GM18505 (cell line): ENCODE data around the gene MKS1.

ENCODE experiments used
- ATAC-seq: cut with Tn5 transposase; IDR thresholded peaks from one replicate; pipeline ENCODE4 v1.9.1; 2021; ENCODE audit not compliant: unreplicated experiment
- POLR2A ChIP-seq: IDR thresholded peaks from 4 replicates; pipeline ENCODE4 v1.6.1; 2011; ENCODE audit warnings: borderline replicate concordance; ENCODE audit not compliant: insufficient read depth, insufficient read length; ENCODE audit errors: extremely low read depth

The MKS1 gene

DNA sequence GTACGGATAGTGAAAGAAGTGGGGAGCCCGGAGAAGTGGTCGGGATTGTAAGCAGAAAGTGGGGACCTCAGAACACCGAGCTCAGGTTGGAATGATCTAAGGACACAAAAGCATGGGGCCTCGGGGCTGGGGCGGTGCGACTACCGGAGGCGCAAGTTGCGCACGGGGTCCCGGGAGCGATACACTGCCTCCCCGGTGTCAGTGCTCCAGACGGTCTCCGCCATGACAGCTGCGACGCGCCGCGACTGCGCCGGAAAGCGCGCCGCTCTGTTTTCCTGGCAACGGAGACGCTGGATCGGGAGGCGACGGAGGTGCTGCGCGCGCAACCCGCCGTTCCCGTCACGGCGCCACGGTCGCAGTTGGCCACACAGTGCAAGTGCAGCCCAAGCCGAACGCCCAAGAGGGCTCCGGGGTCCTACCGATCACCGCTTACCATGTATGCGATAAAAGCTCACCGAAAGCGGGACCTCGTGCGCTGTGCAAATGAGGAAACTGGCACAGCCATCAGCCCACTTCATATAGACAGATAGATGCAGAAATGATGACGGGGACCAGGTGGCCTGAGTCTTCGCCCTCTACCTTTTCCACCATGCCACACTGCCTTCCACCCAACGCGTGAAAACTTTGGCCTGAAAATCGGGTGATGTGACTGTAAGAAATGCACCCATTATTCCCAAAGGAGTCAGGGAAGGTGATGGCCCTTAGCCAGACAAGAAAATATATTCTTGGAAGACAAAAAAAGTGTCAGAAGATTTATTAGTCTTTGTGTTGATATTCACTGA is at the start of gene MKS1:
MKS1 (minus strand) TSS at position 249 of the 782 bp plus-strand sequence; CDS start at position 224, 25 bp downstream.
- TF ChIP-seq POLR2A: peak; percentile 89
- ATAC-seq: peak; percentile 94

GRCh38 chr17:58268326-58268725 is 49.3 kb upstream of the MKS1 start:
- no peak for ATAC-seq
- TF ChIP-seq POLR2A: no peak

DNA sequence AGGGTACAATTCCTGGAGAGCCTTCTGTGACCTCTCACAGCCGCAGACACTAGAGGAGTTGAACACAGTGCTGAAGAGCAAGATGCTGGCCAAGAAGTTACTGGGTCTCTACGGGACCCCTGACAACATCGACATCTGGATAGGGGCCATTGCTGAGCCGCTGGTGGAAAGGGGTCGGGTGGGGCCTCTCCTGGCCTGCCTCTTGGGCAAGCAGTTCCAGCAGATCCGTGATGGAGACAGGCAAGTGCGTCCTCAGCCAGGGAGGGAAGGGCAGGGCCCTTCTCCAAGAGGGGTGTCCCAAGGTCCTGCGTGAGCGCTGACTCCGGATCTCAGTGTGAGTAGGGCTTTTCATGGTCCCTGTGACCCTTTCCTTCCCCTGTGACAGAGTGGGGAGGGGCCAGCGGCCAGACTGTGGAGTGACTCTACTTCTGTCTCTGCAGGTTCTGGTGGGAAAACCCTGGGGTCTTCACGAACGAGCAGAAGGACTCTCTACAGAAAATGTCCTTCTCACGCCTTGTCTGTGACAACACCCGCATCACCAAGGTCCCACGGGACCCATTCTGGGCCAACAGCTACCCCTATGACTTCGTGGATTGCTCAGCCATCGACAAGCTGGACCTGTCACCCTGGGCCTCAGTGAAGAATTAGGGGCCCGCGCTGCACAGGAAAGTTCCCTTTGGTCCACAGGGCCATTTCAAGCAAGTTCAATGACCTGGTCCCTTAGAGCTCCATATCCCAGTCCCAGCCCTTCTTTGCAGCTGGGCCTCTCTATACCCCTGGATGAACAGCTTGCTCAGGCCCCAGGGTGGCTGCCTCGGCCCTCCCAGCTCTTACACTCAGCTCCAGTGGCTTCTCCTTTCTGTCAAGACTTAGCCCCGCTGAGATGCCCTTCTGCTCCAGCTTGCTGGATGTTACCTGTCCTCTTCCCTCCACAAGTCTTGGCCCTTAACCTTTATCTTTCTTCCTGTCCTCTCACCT is 48.6 kb upstream of the MKS1 start:
- ATAC-seq: no peak
- no peak for TF ChIP-seq POLR2A

DNA sequence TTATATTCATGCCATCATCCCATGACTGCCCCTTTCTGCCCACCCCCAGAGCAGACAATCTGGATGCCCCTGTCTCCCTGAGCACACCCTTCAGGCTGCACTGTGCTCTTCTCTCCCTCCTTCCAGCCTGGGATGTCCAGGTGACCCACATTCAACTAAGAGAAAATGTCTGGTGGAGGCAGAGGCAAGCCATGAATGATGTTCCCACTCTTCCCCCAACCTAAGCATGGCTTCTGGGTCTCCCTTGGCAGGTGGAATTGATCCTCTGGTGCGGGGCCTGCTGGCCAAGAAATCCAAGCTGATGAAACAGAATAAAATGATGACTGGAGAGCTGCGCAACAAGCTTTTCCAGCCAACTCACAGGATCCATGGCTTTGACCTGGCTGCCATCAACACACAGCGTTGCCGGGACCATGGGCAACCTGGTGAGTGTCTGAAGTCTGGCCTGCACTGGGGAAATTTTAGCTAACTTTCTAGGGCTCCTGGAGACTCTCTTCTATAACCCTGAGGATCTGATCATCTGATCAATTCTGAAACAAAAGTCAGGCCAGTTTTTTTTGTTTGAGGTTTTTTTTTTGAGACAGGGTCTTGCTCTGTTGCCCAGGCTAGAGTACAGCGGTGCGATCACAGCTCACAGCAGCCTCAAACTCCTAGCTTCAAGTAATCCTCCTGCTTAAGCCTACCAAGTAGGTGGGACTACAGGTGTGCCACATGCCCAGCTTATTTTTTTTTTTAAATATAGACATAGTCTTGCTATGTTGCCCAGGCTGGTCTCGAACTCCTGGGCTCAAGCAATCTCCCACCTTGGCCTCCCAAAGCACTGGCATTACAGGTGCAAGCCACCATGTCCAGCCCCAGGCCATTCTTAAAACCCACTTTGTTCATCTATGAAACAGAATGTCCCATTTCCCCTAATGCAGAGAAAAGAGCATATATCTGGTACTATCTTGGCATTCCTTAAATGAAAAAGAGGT is 47.1 kb upstream of the MKS1 start:
- TF ChIP-seq POLR2A: no peak
- no peak for ATAC-seq

DNA sequence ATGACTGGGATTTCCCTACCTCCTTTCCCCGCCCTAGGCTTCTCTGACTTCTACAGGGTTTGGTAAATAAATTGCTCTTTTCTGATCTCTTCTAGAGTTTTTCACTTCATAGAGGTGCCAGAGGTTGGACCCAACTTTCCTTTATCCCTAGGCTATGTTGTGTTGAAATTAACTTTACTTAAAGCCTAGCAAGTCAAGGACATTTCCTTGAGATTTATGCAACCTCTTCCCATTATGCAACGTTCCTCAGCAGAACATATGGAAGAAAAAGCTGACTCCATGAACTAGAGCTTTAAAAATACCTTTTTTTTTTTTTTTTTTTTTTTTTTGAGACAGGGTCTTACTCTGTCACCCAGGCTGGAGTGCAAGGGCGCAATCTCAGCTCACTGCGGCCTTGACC is 46.2 kb upstream of the MKS1 start:
- no peak for TF ChIP-seq POLR2A
- no peak for ATAC-seq

DNA sequence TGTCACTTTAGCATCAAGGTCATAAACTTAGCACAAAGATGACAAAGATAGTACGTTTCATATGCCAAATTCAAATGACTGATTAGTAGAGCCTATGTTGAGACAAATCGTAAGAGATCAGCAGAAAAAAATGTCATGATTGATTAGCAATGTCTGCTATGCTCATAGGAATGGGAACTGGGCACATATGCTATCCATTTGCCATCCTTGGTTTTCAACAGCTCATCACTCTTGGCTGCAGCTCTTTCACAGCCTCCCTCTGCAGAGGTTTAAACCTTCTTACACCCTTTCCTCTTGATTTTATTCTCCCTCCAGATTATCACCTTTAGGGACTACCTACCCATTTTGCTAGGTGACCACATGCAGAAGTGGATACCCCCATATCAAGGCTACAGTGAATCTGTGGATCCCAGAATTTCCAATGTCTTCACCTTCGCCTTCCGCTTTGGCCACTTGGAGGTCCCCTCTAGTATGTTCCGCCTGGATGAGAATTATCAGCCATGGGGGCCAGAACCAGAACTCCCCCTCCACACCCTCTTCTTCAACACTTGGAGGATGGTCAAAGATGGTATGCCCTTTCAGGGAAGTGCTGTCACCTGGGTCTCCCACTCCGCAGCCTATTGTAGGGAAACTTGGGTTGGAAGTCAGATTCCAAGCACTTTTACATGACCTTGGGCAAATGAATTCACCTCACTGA is 45.5 kb upstream of the MKS1 start:
- no peak for TF ChIP-seq POLR2A
- no peak for ATAC-seq

DNA sequence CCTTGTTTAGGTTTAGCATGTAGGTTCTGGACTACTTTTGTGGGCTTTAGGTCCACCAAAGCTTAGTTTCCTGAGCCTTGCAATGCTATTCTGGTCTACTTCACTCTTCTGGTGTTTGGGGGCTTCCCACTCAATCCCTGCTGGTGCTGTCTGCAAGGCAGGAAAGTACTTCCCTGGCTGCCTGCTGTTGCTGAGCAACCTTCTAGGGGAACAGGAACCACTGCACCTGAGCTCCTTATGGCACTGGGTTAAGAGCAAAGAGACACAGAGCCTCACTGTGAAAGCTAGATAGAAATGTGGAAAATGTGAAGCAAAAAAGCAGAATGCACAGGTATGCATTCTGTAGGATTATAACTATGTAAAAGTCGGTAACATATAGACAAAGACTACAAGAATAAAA is 44.7 kb upstream of the MKS1 start:
- ATAC-seq: no peak
- TF ChIP-seq POLR2A: no peak

DNA sequence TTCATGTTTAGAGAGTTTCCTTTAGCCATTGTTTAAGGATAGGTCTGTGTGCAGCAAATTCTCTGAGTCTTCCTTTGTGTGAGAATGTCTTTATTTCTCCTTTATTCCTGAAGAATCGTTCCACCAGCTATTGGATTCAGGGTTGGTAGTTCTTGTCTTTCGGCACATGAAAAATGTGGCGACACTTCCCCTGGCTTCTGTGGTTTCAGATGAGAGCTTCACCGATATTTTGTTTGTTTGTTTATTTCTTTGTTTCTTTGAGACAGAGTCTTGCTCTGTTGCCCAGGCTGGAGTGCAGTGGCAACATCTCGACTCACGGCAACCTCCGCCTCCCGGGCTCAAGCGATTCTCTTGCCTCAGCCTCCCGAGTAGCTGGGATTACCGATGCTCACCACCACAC is 43.1 kb upstream of the MKS1 start:
- TF ChIP-seq POLR2A: no peak
- ATAC-seq: no peak

DNA sequence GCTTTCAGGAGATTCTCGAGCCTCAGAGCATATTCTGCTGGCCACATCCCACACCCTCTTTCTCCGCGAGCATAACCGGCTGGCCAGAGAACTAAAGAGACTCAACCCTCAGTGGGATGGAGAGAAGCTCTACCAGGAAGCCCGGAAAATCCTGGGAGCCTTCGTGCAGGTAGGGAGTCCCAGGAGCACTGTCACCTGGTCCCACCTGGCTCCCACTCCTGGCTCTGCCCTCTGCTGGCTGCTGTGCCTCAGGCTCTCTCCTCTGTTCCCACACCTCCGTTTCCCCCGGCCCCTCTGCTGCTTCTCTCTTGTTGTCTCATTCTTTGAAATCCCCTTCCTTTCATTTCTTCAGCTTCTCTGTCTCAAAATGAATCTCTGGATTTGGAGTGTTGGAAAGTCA is 35.7 kb upstream of the MKS1 start:
- no peak for ATAC-seq
- TF ChIP-seq POLR2A: no peak

GRCh38 chr17:58253082-58253481 is 34.0 kb upstream of the MKS1 start:
- no peak for TF ChIP-seq POLR2A
- ATAC-seq: no peak

DNA sequence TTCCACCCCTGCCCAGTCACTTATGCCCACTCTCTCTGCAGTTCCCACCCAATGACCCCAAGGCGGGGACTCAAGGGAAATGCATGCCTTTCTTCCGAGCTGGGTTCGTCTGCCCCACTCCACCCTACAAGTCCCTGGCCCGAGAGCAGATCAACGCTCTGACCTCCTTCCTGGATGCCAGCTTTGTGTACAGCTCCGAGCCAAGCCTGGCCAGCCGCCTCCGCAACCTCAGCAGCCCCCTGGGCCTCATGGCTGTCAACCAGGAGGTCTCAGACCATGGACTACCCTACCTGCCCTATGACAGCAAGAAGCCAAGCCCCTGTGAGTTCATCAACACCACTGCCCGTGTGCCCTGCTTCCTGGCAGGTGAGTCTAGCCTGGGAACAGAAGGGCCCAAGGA is 33.1 kb upstream of the MKS1 start:
- no peak for TF ChIP-seq POLR2A
- ATAC-seq: no peak

DNA sequence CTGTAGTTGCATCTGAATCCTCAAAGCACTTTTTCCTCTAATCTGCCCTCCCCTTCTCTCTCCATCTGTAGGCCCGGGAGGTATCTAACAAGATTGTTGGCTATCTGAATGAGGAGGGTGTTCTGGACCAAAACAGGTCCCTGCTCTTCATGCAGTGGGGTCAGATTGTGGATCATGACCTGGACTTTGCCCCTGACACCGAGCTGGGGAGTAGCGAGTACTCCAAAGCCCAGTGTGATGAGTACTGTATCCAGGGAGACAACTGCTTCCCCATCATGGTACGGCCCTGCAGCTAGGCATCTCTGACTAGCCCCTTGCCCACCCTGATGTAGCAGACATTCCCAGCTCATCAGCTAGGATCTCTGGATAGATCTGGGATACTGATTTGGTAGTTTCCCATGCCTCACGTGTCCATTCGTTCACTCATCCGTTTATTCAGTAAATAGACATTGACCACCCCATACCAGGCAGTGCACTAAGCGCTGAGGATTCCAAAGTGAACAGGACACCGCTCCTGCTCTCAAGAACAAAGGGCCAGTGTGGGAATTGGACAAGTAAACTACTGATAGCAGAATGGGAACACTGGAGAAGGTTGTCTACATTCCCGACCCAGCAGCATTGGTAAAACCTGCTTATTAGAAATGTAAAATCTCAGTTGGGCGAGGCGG is 31.4 kb upstream of the MKS1 start:
- TF ChIP-seq POLR2A: no peak
- ATAC-seq: no peak
